Erythroblast (primary cell): ENCODE data around the gene TCF23.

Experiments
- GATA1 ChIP-seq: IDR thresholded peaks from 2 replicates; pipeline ENCODE4 v1.6.1; 2011; ENCODE audit warnings: low read depth, mild to moderate bottlenecking, control low read depth, low read length, moderate library complexity
- POLR2A ChIP-seq: IDR thresholded peaks from 2 replicates; pipeline ENCODE4 v1.6.1; 2011; ENCODE audit warnings: mild to moderate bottlenecking, low read length

GRCh38 chr2:27136751-27137150 lies 12.1 kb upstream of the TCF23 start:
- TF ChIP-seq POLR2A: no peak
- TF ChIP-seq GATA1: no peak
